AG20443 (cell line): Measurements from ENCODE around the gene PRAF2.

ENCODE experiments used
- DNase-seq: peaks from one replicate; pipeline ENCODE4 v3.0.0; 2012; ENCODE audit warnings: low spot score, mixed read lengths

PRAF2 gene

DNA sequence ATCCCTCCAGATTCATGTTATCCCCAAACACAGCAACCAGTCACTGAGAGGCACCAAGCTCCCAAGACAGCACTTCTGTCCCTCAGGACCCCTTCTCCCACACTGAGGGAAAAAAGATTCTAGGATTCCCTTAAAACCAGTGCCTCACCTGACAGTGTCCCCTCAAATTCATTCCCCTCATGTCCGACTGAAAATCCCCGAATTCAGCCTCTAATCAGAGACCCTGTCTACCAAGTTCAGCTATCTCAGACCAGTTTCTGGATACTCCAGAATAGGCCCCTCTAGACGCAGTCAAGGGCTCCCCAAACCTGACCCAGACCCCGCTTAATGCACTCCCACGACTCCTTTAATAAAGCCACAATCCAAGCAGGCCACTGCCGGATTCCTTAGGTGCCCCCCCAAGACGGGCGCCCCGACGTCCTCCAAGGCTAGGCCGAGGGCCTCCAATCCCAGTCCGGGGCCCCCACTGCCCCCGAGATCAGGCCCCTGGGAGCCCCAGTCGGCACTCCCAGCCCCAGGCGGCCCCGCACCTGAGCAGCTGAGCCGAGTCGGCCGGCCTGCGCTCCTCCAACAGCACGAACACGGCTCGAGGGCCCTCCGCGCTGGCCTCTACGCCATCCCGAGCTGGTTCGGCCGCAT is 31.1 kb downstream of the PRAF2 start:
- no peak for DNase-seq

DNA sequence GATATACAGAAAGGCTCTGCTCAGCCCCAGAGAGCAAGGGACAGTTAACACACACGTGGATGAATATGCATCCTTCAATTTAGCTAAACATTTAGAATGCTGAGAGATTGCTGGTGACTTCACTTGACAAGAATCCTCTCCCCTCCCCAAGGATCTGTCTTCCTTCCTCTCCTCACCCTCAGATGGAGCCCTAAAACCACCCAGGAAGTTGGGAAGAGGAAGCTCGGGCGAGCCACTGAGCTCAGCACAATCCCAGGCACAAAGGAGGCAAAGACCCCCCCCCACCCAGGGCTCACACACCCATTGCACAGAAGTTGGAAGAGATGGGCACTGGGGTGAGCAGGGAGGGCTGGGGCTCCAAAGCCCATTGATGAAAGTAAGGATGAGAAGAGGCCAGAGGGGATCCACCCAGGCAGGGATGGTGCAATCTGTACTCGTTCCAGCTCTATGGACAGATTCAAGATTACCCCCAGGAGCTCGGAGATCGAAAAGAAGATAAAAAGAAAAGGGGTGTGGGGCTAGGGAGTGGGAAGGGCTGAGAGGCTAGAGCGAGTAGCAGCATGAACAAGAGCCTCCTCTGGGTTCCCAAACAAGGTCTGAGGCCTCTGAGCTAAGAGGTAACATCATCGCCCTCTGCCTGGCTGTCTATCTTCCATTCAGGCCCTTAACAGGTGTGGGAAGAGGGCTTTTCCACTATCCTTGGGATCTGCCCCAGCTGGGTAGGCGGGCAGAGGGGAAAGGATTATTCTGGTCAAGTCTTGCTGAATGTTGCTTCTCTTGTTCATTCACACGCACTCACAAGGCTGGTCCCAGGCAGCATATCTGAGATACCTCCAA is 31.8 kb downstream of the PRAF2 start:
- DNase-seq, result no peak

DNA sequence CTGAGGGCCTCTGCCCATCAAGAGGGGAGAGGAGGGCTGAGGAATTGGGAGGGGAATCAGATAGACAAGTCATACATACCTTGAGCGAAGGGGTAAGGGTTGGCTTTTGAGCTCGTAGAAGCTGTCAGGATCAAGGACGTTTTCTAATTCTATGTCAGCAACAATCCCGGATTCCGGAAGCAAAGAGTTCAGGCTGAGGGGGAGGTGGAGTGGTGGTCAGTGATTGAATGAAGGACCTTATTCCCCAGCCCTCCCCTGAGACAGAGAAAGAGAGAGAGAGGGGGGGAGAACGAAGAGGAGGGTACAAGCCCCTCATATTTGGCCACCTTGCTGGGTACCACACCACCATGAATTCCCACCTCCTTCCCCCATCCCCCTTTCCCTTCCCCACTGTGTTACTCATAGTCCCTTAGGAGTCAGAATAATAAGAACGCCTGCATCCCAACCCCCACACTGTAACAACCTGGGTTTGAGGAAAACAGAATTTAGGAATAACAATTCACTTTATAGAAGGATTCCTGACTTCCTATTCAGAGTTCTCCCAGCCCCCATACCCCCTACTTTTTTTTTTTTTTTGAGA is 33.3 kb downstream of the PRAF2 start:
- DNase-seq, result no peak

DNA sequence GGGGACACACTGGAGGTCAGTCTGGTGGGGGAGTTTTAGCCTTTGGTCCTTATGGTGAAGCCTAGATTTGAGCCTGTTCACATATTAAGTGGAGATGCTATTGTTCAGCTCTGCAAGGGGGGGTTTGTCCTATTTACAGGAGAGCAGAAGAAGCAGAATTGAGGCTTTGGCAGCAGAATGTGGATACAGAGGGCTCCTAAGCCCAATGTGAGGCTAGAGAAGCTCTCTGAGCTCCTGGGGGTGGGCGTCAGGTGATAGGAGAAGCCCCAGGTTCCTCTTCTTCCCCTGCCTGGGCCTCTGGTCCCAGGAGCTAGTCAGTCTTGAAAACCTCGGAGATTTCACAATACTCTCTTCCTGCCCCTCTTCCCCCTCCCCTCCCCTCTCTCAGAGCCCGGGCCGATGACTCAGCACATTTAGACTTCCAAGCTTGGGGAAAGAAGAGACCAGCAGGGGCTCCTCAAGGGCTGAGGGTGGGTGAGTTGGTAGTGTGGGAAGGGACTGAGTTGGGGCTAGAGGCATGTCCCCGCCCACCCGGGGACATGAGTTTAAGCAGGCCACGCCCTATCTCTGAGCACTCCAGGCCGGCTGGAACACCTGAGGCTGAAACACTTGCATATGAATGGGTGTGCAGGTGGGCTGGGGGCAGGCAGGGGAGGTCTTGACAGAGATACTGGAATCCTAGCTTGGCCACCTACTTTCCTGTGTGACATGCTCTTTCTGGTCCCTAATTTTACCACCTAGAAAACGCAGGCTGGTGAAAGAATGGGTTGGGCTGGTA is 34.0 kb downstream of the PRAF2 start:
- DNase-seq, result peak; percentile 72

DNA sequence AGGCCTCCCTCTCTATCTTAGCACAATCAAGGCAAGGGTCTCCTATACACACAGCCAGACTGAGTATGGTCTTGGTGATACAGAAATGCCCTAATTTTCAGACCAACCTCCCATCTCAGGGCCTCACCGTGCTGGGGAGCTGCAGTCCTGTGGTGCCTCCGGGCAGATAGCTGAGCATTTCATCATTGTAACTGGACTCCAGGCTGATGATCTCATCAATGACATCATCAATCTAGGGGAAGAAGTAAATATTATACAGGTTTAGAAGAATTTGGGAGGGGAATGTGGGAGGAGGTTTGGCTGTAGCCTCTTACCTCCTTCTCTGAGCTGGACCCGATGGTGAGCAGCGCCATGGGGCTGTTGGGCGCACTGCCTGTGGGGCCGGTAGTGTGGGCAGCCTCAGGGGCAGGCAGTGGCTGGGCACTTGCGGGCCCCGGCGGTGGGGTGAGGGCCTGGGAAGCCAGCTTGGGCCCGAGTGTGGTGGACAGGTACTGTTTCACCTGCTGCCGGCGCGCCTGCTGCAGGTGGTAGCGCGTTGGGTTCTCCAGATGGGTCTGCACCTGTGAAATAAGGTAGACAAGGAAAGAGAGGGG is 35.8 kb downstream of the PRAF2 start:
- DNase-seq, result no peak

DNA sequence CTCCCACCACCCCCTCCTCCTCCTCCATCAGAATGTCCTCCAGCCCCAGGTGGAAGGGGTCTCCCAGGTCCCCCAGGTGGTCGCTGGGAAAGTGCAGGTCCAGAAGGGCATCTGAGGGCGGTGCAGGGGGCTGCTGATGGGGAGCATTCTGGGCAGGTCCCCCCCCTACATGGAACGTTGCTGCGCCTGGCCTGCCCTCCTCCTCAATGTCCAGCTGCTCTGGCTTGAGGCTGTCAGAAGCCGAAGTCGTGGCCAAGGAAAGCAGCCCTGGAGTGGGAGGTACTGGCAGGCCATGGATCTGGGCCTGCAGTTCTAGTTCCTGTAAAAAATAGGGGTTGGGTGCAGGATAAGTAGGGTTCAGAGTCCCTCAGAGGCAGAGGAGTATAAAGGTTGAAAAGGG is 43.5 kb downstream of the PRAF2 start:
- DNase-seq, result no peak

DNA sequence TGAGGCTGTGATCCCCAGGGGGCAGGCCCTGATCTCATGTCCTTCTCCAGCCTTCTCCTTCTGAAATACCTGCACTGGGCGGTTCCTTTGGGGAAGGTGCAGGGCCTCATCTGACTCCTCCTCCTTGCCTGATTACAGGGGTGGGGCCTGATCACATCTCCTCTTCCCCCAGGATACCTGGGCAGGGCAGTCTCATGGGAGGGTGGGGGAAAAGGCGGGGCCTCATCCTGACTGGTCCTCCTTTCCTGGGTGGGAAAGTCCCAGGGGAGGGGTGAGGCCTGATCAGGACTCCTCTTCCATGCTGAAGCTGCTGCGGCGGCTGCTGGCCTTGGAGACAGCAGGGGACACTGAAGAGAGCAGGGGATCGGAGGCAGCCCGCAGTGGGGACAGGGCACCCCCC is 43.9 kb downstream of the PRAF2 start:
- no peak for DNase-seq
